Measurements from ENCODE around the gene RPL4. TPM values are rescaled to one million over a fixed set of nuclear protein-coding genes. Genes with fewer than 3 reads are reported as not detected.

RPL4 gene
- total RNA-seq, 1 donor from 2014 or later: 7,725 TPM

DNA sequence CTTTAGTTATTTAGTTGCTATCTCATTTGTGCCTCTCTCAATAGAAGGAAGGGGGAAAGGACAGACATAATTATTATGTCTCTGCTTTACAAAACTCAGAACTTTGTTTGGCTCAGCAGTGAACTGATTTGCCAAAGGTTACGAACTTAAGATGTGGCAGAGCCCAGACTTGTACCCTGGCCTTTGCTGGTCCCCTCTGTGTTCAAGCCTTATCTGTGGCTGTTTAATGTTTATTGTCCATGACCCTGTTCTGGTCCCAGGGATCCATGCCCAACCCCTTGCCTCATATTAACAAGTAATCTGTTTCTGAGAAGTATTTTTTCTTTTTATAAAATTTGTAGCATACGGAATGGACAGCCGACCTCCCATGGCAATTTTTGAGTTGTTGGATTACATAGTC, 17.8 kb downstream of the RPL4 start:
- no peak overlapping the region for H3K9ac ChIP-seq
- peaks cover 4% of the 10 kb centered on the region for H3K36me3 ChIP-seq
- Mint-ChIP-seq H3K27ac (no peak overlapping the region), H3K27me3 (ENCODE audit: insufficient read depth, low read depth) (no peaks in the 10 kb centered on the region), H3K36me3 (peaks cover 18% of the 10 kb centered on the region), H3K4me3 (no peak overlapping the region), H3K9me3 (no peaks in the 10 kb centered on the region), H3K4me1 (no peaks in the 10 kb centered on the region)
- H3K27ac ChIP-seq: no peak overlapping the region
- H3K4me2 ChIP-seq: no peak overlapping the region
- TF ChIP-seq, protein P1, sequence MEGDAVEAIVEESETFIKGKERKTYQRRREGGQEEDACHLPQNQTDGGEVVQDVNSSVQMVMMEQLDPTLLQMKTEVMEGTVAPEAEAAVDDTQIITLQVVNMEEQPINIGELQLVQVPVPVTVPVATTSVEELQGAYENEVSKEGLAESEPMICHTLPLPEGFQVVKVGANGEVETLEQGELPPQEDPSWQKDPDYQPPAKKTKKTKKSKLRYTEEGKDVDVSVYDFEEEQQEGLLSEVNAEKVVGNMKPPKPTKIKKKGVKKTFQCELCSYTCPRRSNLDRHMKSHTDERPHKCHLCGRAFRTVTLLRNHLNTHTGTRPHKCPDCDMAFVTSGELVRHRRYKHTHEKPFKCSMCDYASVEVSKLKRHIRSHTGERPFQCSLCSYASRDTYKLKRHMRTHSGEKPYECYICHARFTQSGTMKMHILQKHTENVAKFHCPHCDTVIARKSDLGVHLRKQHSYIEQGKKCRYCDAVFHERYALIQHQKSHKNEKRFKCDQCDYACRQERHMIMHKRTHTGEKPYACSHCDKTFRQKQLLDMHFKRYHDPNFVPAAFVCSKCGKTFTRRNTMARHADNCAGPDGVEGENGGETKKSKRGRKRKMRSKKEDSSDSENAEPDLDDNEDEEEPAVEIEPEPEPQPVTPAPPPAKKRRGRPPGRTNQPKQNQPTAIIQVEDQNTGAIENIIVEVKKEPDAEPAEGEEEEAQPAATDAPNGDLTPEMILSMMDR (IDR thresholded peaks at IDR 0.05): no peak
- TF ChIP-seq EZH2phosphoT487 (IDR thresholded peaks at IDR 0.05): no peak
- TF ChIP-seq EZH2 (IDR thresholded peaks at IDR 0.05): no peak
- H3K4me3 ChIP-seq: no peak overlapping the region
- H2AFZ ChIP-seq (replicated peaks): no peak overlapping the region
- H3K27me3 ChIP-seq: no peaks in the 10 kb centered on the region
- peaks cover 3% of the 10 kb centered on the region for H3F3A ChIP-seq (ENCODE audit: low read depth)
- no peaks in the 10 kb centered on the region for H3K4me1 ChIP-seq
- H3K9me3 ChIP-seq (ENCODE audit: low read depth): no peaks in the 10 kb centered on the region
- H3K79me2 ChIP-seq (ENCODE audit: low read depth): no peaks in the 10 kb centered on the region
- DNase-seq (ENCODE audit: low spot score): no peak
- H4K20me1 ChIP-seq (ENCODE audit: low read depth): no peaks in the 10 kb centered on the region

DNA sequence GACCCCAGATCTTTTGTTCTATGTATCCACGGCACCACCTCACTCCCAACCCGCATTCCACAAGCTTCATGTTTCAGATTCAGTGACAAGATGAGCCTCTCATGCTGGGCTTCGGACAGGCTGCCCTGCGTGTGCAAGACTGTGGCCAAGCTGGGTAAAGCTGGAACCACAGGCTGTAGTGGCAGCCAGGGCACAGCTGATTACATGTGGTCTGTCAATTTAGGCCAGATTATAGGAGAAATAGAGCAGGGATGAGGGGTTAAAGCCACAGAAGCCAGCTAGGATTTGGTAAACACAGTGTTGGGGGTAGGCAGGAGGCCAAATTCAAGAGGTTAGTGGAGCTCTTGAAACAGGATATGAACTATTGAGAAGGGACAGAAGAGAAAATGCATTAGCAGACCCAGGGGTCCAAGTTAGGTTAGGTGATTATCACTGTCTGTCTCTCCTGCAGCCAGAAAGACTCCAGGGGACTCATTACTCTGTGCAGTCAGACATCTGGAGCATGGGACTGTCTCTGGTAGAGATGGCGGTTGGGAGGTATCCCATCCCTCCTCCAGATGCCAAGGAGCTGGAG, 20.0 kb downstream of the RPL4 start:
- Histone ChIP-seq H3K79me2 (ENCODE audit: low read depth) (no peaks in the 10 kb centered on the region), H3K4me2 (no peak overlapping the region), H3K4me1 (no peaks in the 10 kb centered on the region), H3F3A (ENCODE audit: low read depth) (no peaks in the 10 kb centered on the region), H3K9ac (no peak overlapping the region), H3K27ac (no peak overlapping the region), H3K27me3 (no peaks in the 10 kb centered on the region), H3K9me3 (ENCODE audit: low read depth) (no peaks in the 10 kb centered on the region), H2AFZ (replicated peaks) (no peak overlapping the region), H3K36me3 (no peaks in the 10 kb centered on the region), H4K20me1 (ENCODE audit: low read depth) (no peaks in the 10 kb centered on the region), H3K4me3 (no peak overlapping the region)
- Mint-ChIP-seq H3K27ac (no peak overlapping the region), H3K4me3 (no peak overlapping the region), H3K4me1 (no peaks in the 10 kb centered on the region), H3K9me3 (no peaks in the 10 kb centered on the region), H3K27me3 (ENCODE audit: insufficient read depth, low read depth) (no peaks in the 10 kb centered on the region), H3K36me3 (peaks cover 22% of the 10 kb centered on the region)
- DNase-seq (ENCODE audit: low spot score): no peak
- TF ChIP-seq, protein P1 (IDR thresholded peaks at IDR 0.05): no peak
- TF ChIP-seq EZH2 (IDR thresholded peaks at IDR 0.05) (no peak), EZH2phosphoT487 (IDR thresholded peaks at IDR 0.05) (no peak)

DNA sequence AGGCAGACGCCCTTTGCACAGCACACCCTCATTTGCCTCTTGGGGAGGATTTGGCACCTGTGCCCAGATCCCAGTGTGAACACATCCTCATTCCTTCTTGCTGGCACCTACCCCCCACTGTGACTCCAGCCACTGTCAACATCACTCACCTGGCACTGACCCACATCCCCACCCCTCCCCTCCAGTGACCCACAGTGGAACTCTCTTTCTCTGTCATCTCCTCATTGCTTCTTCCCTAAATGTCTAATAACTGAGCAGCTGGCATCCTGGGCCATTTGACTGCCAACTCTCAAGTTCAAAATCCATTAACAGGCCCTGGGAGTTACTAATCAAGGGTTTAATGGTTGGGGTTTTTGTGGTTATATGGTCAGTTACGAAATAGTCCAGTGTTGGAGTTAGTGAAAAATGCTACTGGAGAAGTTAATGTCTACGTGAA, 21.5 kb downstream of the RPL4 start:
- H3K4me1 ChIP-seq: no peaks in the 10 kb centered on the region

More for the DNA sequence above, 21.5 kb downstream of the RPL4 start:
- Histone ChIP-seq H3K9me3 (ENCODE audit: low read depth) (no peaks in the 10 kb centered on the region), H4K20me1 (ENCODE audit: low read depth) (no peaks in the 10 kb centered on the region), H3K9ac (no peak overlapping the region), H3K36me3 (no peaks in the 10 kb centered on the region), H3K79me2 (ENCODE audit: low read depth) (no peaks in the 10 kb centered on the region), H3K27ac (no peak overlapping the region), H3F3A (ENCODE audit: low read depth) (no peaks in the 10 kb centered on the region), H3K4me2 (no peak overlapping the region), H3K4me3 (no peak overlapping the region), H3K27me3 (no peaks in the 10 kb centered on the region), H2AFZ (replicated peaks) (no peak overlapping the region)
- H3K27me3 Mint-ChIP-seq (ENCODE audit: insufficient read depth, low read depth): peaks cover 3% of the 10 kb centered on the region
- TF ChIP-seq, protein P1 (IDR thresholded peaks at IDR 0.05): no peak
- TF ChIP-seq EZH2 (IDR thresholded peaks at IDR 0.05): no peak
- TF ChIP-seq EZH2phosphoT487 (IDR thresholded peaks at IDR 0.05): no peak
- no peaks in the 10 kb centered on the region for H3K9me3 Mint-ChIP-seq
- peaks cover 18% of the 10 kb centered on the region for H3K36me3 Mint-ChIP-seq
- no peak for DNase-seq (ENCODE audit: low spot score)
- no peak overlapping the region for H3K4me3 Mint-ChIP-seq
- H3K4me1 Mint-ChIP-seq: peaks cover 2% of the 10 kb centered on the region
- H3K27ac Mint-ChIP-seq: no peak overlapping the region
